Peyer's patch (tissue), 4 donors: ENCODE measurements around the gene COLEC11.

Experiments used
- POLR2A ChIP-seq, 2 donors: fragments of 450-650 bp; IDR thresholded peaks; one replicate each; pipeline ENCODE4 v1.5.1; 2017; ENCODE audit warnings: antibody characterized with exemption in 2 of 2, mild to moderate bottlenecking in 2 of 2, moderate library complexity in 2 of 2
- TF ChIP-seq, protein P1 (sequence below), 6 experiments: fragments of 450-650 bp in 4 of 6; fragments of 200-600 bp in 2 of 6; sonication (generic) in 1 of 6; IDR thresholded peaks; one replicate each; pipeline ENCODE4 v1.5.1; 2017 to 2019; ENCODE audit warnings: antibody characterized with exemption in 6 of 6, mild to moderate bottlenecking in 3 of 6, moderate library complexity in 1 of 6

DNA sequence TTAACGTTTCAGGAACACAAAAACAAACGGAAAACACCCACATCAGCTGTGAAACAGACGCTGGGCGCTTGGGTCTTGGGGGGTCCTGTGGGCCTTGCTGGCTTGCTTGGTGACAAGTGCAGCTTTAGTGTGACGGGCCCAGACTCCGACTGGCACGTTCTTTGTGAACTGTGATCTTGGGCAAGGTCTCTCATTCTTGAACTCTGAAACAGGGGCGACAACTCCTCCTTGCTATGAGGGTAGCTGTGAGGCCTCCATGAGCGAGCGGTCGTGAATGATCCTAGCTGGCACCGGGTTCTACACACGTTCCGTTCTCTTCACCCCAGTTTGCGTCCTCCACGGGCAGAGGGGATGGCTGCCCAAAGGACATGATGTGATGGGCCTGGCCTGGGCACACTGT is 8.7 kb upstream of the COLEC11 start:
- no peak for TF ChIP-seq POLR2A (IDR thresholded peaks at IDR 0.05)
- TF ChIP-seq, protein P1, sequence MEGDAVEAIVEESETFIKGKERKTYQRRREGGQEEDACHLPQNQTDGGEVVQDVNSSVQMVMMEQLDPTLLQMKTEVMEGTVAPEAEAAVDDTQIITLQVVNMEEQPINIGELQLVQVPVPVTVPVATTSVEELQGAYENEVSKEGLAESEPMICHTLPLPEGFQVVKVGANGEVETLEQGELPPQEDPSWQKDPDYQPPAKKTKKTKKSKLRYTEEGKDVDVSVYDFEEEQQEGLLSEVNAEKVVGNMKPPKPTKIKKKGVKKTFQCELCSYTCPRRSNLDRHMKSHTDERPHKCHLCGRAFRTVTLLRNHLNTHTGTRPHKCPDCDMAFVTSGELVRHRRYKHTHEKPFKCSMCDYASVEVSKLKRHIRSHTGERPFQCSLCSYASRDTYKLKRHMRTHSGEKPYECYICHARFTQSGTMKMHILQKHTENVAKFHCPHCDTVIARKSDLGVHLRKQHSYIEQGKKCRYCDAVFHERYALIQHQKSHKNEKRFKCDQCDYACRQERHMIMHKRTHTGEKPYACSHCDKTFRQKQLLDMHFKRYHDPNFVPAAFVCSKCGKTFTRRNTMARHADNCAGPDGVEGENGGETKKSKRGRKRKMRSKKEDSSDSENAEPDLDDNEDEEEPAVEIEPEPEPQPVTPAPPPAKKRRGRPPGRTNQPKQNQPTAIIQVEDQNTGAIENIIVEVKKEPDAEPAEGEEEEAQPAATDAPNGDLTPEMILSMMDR (IDR thresholded peaks at IDR 0.05): no peak
